ENCODE data around the gene RDH8.

DNA sequence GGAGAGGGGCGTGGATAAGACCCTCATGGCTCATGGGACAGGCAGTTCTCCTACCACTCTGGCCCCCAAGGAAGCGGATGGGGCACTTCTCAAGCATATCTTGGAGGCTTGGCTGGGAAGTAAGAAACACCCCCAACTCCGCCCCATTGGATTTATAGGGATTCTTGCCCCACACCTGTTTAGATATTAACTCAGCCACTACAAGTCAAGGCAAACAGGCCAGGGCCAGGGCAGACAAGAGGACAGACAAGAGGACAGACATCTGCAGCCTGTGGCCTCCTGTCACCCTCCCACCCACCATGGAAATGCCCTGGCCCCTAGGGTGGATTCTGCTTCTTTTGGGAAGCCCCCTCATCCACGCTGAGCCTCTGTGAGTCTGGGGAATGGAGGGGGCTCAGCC is 24.1 kb downstream of the RDH8 start:
- TF ChIP-seq RAD21 (IDR thresholded peaks at IDR 0.05; ENCODE audit: insufficient read depth, low read depth, low read length) (no peak), CBFB (IDR thresholded peaks at IDR 0.05; ENCODE audit: low read depth) (no peak)
- TF ChIP-seq, protein P1, sequence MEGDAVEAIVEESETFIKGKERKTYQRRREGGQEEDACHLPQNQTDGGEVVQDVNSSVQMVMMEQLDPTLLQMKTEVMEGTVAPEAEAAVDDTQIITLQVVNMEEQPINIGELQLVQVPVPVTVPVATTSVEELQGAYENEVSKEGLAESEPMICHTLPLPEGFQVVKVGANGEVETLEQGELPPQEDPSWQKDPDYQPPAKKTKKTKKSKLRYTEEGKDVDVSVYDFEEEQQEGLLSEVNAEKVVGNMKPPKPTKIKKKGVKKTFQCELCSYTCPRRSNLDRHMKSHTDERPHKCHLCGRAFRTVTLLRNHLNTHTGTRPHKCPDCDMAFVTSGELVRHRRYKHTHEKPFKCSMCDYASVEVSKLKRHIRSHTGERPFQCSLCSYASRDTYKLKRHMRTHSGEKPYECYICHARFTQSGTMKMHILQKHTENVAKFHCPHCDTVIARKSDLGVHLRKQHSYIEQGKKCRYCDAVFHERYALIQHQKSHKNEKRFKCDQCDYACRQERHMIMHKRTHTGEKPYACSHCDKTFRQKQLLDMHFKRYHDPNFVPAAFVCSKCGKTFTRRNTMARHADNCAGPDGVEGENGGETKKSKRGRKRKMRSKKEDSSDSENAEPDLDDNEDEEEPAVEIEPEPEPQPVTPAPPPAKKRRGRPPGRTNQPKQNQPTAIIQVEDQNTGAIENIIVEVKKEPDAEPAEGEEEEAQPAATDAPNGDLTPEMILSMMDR (IDR thresholded peaks at IDR 0.05 in 2 of 3, conservative IDR thresholded peaks at IDR 0.05 in 1 of 3; ENCODE audit: control insufficient read depth in 2 of 3, extremely low read depth in 1 of 3, insufficient read depth in 1 of 3, low read depth in 3 of 3, low read length in 3 of 3), result no peak

All from GM12878 (cell line).